ENCODE data around the gene PRXL2A. TPM values are rescaled to one million over a fixed set of nuclear protein-coding genes. Genes with fewer than 3 reads are reported as not detected.

PRXL2A gene
- polyA plus RNA-seq, 3 donors: 0.61 to 4.1 (median 3.4) TPM

- Histone ChIP-seq H3K9me3 (replicated peaks in 1 of 2; ENCODE audit: control insufficient read depth in 1 of 2, insufficient read depth in 1 of 2, low read length in 2 of 2) (no peaks in the 10 kb centered on the region), H3K4me3 (replicated peaks in 1 of 3; ENCODE audit: low read depth in 2 of 3, low read length in 3 of 3) (no peak overlapping the region), H3K36me3 (replicated peaks in 1 of 2; ENCODE audit: control insufficient read depth in 1 of 2, insufficient read depth in 2 of 2, low read length in 2 of 2) (peaks cover 42 to 67% of the 10 kb centered on the region in 2 donors), H3K79me2 (ENCODE audit: insufficient read depth, low read length) (peaks cover 100% of the 10 kb centered on the region), H3K4me1 (ENCODE audit: control insufficient read depth in 1 of 2, insufficient read depth in 2 of 2, low read length in 2 of 2) (peaks cover 40 to 41% of the 10 kb centered on the region in 2 donors), H2AFZ (ENCODE audit: insufficient read depth, low read depth, low read length, poor library complexity, severe bottlenecking) (no peak overlapping the region), H3K9ac (ENCODE audit: insufficient read depth, low read length, poor library complexity, severe bottlenecking) (no peak overlapping the region), H4K20me1 (ENCODE audit: insufficient read depth, low read length) (peaks cover 100% of the 10 kb centered on the region), H3K27ac (ENCODE audit: low read depth in 1 of 2, low read length in 2 of 2) (peak overlapping the region in 1 of 2 donors; percentile 57), H3K27me3 (ENCODE audit: control insufficient read depth in 2 of 2, insufficient read depth in 2 of 2, low read length in 2 of 2) (no peaks in the 10 kb centered on the region), H3K4me2 (replicated peaks; ENCODE audit: extremely low read depth, low read length, poor library complexity, severe bottlenecking) (no peak overlapping the region)
- TF ChIP-seq CTCF (IDR thresholded peaks at IDR 0.05): no peak
- intact Hi-C loops (cut with micrococcal nuclease): no loop called here
- H3K4me1 Mint-ChIP-seq: peaks cover 75% of the 10 kb centered on the region
- H3K36me3 Mint-ChIP-seq: peaks cover 62 to 88% of the 10 kb centered on the region in 2 donors
- peak in 1 of 3 donors; percentile 64 for DNase-seq
- H3K9me3 Mint-ChIP-seq: peaks cover 0 to 2% (median 0%) of the 10 kb centered on the region in 7 donors
- no peak overlapping the region for H3K4me3 Mint-ChIP-seq
- peak overlapping the region in 4 of 7 donors; percentile 46 to 86 (median 68) for H3K27ac Mint-ChIP-seq
- 100% methylated on average over 2 of the region's 9 CpGs for WGBS (ENCODE audit: insufficient coverage)
- H3K27me3 Mint-ChIP-seq (ENCODE audit: low read depth in 3 of 3): peaks cover 0 to 5% (median 0%) of the 10 kb centered on the region in 3 donors
Measured at GRCh38 chr10:80472234-80473095, 64.1 kb downstream of the PRXL2A start.

- Mint-ChIP-seq H3K27me3 (ENCODE audit: low read depth in 3 of 3) (peaks cover 0 to 5% (median 0%) of the 10 kb centered on the region in 3 donors), H3K4me3 (peak overlapping the region in 1 of 2 donors; percentile 20), H3K9me3 (peaks cover 0 to 6% (median 0%) of the 10 kb centered on the region in 7 donors), H3K4me1 (peaks cover 75% of the 10 kb centered on the region), H3K27ac (peak overlapping the region in 5 of 7 donors; percentile 18 to 86 (median 50)), H3K36me3 (peaks cover 69 to 93% of the 10 kb centered on the region in 2 donors)
- WGBS (ENCODE audit: insufficient coverage): no CpG with 5 or more reads among the region's 3 CpGs
- intact Hi-C loops (cut with micrococcal nuclease): no loop called here
- Histone ChIP-seq H2AFZ (ENCODE audit: insufficient read depth, low read depth, low read length, poor library complexity, severe bottlenecking) (no peak overlapping the region), H3K4me1 (ENCODE audit: control insufficient read depth in 1 of 2, insufficient read depth in 2 of 2, low read length in 2 of 2) (peaks cover 33 to 41% of the 10 kb centered on the region in 2 donors), H4K20me1 (ENCODE audit: insufficient read depth, low read length) (peaks cover 100% of the 10 kb centered on the region), H3K27ac (ENCODE audit: low read depth in 1 of 2, low read length in 2 of 2) (peak overlapping the region in 1 of 2 donors; percentile 57), H3K4me2 (replicated peaks; ENCODE audit: extremely low read depth, low read length, poor library complexity, severe bottlenecking) (no peak overlapping the region), H3K36me3 (replicated peaks in 1 of 2; ENCODE audit: control insufficient read depth in 1 of 2, insufficient read depth in 2 of 2, low read length in 2 of 2) (peaks cover 42 to 71% of the 10 kb centered on the region in 2 donors), H3K9me3 (replicated peaks in 1 of 2; ENCODE audit: control insufficient read depth in 1 of 2, insufficient read depth in 1 of 2, low read length in 2 of 2) (no peaks in the 10 kb centered on the region), H3K4me3 (replicated peaks in 1 of 3; ENCODE audit: low read depth in 2 of 3, low read length in 3 of 3) (no peak overlapping the region), H3K79me2 (ENCODE audit: insufficient read depth, low read length) (peaks cover 100% of the 10 kb centered on the region), H3K27me3 (ENCODE audit: control insufficient read depth in 2 of 2, insufficient read depth in 2 of 2, low read length in 2 of 2) (no peaks in the 10 kb centered on the region), H3K9ac (ENCODE audit: insufficient read depth, low read length, poor library complexity, severe bottlenecking) (no peak overlapping the region)
- no peak for DNase-seq
- TF ChIP-seq CTCF (IDR thresholded peaks at IDR 0.05): no peak
Measured at GRCh38 chr10:80473096-80473657, 64.8 kb downstream of the PRXL2A start.
